Upper lobe of right lung (tissue), 1 donor: Measurements from ENCODE around the gene WNT7A. TPM values are rescaled to one million over a fixed set of nuclear protein-coding genes. Genes with fewer than 3 reads are reported as not detected.
A peak's percentile ranks its signal among the peaks of the same experiment; 100 is the strongest.

ENCODE experiments used
- ATAC-seq: fragments of 200-7000 bp; cut with Tn5 transposase; one replicate; pipeline ENCODE4 v1.9.1; 2020; ENCODE audit warnings: mild to moderate bottlenecking, moderate library complexity
- DNase-seq: peaks from one replicate; pipeline ENCODE4 v3.0.0-alpha.2; 2020
- H3K27ac ChIP-seq: fragments of 200-600 bp; one replicate; pipeline ENCODE4 v1.8.0; 2022
- H3K27me3 ChIP-seq: fragments of 200-600 bp; one replicate; pipeline ENCODE4 v1.8.0; 2022; ENCODE audit warnings: mild to moderate bottlenecking
- H3K36me3 ChIP-seq: fragments of 200-600 bp; one replicate; pipeline ENCODE4 v1.8.0; 2022
- H3K4me1 ChIP-seq: fragments of 200-600 bp; one replicate; pipeline ENCODE4 v1.8.0; 2022
- H3K4me3 ChIP-seq: fragments of 200-600 bp; one replicate; pipeline ENCODE4 v1.8.0; 2022; ENCODE audit warnings: mild to moderate bottlenecking
- H3K9me3 ChIP-seq: fragments of 200-600 bp; one replicate; pipeline ENCODE4 v1.8.0; 2022
- CTCF ChIP-seq: fragments of 200-600 bp; IDR thresholded peaks from one replicate; pipeline ENCODE4 v1.8.0; 2022; ENCODE audit warnings: antibody characterized with exemption
- intact Hi-C: fragments of 100-400 bp; cut with DNase I; formaldehyde crosslinking; loops from one replicate; pipeline ENCODE4 v1.11.0; 2022
- total RNA-seq: library from RNA; stranded (reverse); fragmentation: NEBNext Ultra II Directional; extraction: Animal tissue kit (Norgen Biotek cat#: 25700); gene quantifications from one replicate; pipeline ENCODE4 v1.2.1, GENCODE V29; 2021
- donor health status: DM: no; HTN: yes; CAD: no; lungs with severe emphysema.

WNT7A gene
- total RNA-seq, 1 donor from 2014 or later = 6.6 TPM

- no peak for TF ChIP-seq CTCF
- Histone ChIP-seq H3K4me1 (peaks cover 20% of the 10 kb centered on the region), H3K27me3 (peaks cover 71% of the 10 kb centered on the region), H3K9me3 (no peaks in the 10 kb centered on the region), H3K36me3 (no peaks in the 10 kb centered on the region), H3K4me3 (peak overlapping the region; percentile 36), H3K27ac (no peak overlapping the region)
- intact Hi-C loops = no loop called here
- peak; percentile 65 for DNase-seq
- peak; percentile 6 for ATAC-seq
Observed at GRCh38 chr3:13878281-13879101, 1.4 kb downstream of the WNT7A start.

DNA sequence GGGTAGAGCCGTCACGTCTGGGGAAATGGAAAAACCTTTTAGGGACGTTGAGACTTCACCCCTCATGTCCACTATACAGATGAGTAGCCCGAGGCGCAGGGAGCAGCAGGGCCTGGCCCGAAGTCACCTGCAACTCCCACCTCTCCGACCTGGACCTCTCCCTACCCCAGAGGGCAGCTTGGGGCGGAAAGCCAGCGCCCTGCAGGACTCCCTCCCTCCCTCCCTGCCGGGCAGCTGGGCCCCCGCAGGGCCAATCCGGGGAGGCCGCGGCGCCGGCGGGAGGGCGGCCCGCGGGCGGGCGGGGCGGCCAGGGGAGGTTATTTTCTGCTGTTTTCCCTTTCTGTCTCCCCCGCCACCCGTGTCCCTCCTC is 2.0 kb downstream of the WNT7A start:
- H3K9me3 ChIP-seq = no peaks in the 10 kb centered on the region
- H3K4me1 ChIP-seq = peaks cover 20% of the 10 kb centered on the region
- ATAC-seq (peak; percentile 7), DNase-seq (peak; percentile 64)
- no peak for TF ChIP-seq CTCF
- H3K27ac ChIP-seq = no peak overlapping the region
- H3K27me3 ChIP-seq = peaks cover 71% of the 10 kb centered on the region
- intact Hi-C loops = no loop called here
- peak overlapping the region; percentile 36 for H3K4me3 ChIP-seq
- no peaks in the 10 kb centered on the region for H3K36me3 ChIP-seq

- intact Hi-C loops = no loop called here
- DNase-seq = peak; percentile 36
- no peak for ATAC-seq
- no peak overlapping the region for H3K4me3 ChIP-seq
- no peak for TF ChIP-seq CTCF
- no peaks in the 10 kb centered on the region for H3K9me3 ChIP-seq
- peaks cover 20% of the 10 kb centered on the region for H3K4me1 ChIP-seq
- peaks cover 58% of the 10 kb centered on the region for H3K27me3 ChIP-seq
- no peak overlapping the region for H3K27ac ChIP-seq
- no peaks in the 10 kb centered on the region for H3K36me3 ChIP-seq
Observed at GRCh38 chr3:13876451-13877100, 3.3 kb downstream of the WNT7A start.

GRCh38 chr3:13874891-13875290 is 5.0 kb downstream of the WNT7A start:
- Histone ChIP-seq H3K27me3 (peaks cover 43% of the 10 kb centered on the region), H3K36me3 (no peaks in the 10 kb centered on the region), H3K27ac (no peak overlapping the region), H3K9me3 (no peaks in the 10 kb centered on the region), H3K4me1 (peaks cover 16% of the 10 kb centered on the region), H3K4me3 (no peak overlapping the region)
- intact Hi-C loops = no loop called here
- DNase-seq (no peak), ATAC-seq (no peak)
- TF ChIP-seq CTCF = no peak

- no peak for TF ChIP-seq CTCF
- H3K9me3 ChIP-seq = no peaks in the 10 kb centered on the region
- peaks cover 7% of the 10 kb centered on the region for H3K4me1 ChIP-seq
- DNase-seq = no peak
- no peaks in the 10 kb centered on the region for H3K36me3 ChIP-seq
- ATAC-seq = no peak
- no peak overlapping the region for H3K4me3 ChIP-seq
- intact Hi-C loops = no loop called here
- no peak overlapping the region for H3K27ac ChIP-seq
- peaks cover 32% of the 10 kb centered on the region for H3K27me3 ChIP-seq
Observed at GRCh38 chr3:13873818-13874217, 6.1 kb downstream of the WNT7A start.
